Kidney (tissue), 14 donors: ENCODE results near the gene SLC49A3. TPM values are rescaled to one million over a fixed set of nuclear protein-coding genes. Genes with fewer than 3 reads are reported as not detected.

ENCODE experiments used
- DNase-seq, 5 donors: peaks; one replicate each; pipeline ENCODE4 v3.0.0-alpha.2; 2013 to 2020
- FAIRE-seq: peaks from 2 replicates; lab custom pipeline; 2012; peaks lifted over from hg19 to GRCh38; lab: Jason Lieb, UNC
- H3K27ac ChIP-seq, 2 donors: one replicate each; pipeline ENCODE4 v1.7.0; 2013; ENCODE audit warnings: low read depth in 2 of 2, low read length in 2 of 2, inconsistent platforms in 1 of 2
- H3K27me3 ChIP-seq: one replicate; pipeline ENCODE4 v1.7.1; 2013; ENCODE audit warnings: low read length, inconsistent platforms; ENCODE audit not compliant: control insufficient read depth, insufficient read depth
- H3K36me3 ChIP-seq, 3 donors: one replicate each; pipeline versions ENCODE4 v1.7.0 to v1.7.1; 2013; ENCODE audit warnings: low read length in 3 of 3, control low read depth in 1 of 3, inconsistent platforms in 1 of 3; ENCODE audit not compliant: insufficient read depth in 3 of 3, control insufficient read depth in 2 of 3
- H3K4me1 ChIP-seq, 3 donors: one replicate each; pipeline versions ENCODE4 v1.7.0 to v1.7.1; 2013; ENCODE audit warnings: low read length in 3 of 3, inconsistent platforms in 1 of 3, low read depth in 1 of 3; ENCODE audit not compliant: control insufficient read depth in 2 of 3, insufficient read depth in 2 of 3
- H3K4me3 ChIP-seq, 3 donors: one replicate each; pipeline versions ENCODE4 v1.7.0 to v1.8.1; 2013; ENCODE audit warnings: low read length in 3 of 3, control low read depth in 1 of 3, inconsistent platforms in 1 of 3
- H3K9ac ChIP-seq, 3 donors: one replicate each; pipeline versions ENCODE4 v1.7.0 to v1.7.1; 2013; ENCODE audit warnings: low read length in 3 of 3, control low read depth in 1 of 3, inconsistent platforms in 1 of 3
- H3K9me3 ChIP-seq, 3 donors: one replicate each; pipeline versions ENCODE4 v1.7.0 to v1.7.1; 2013; ENCODE audit warnings: low read length in 3 of 3, control low read depth in 1 of 3, inconsistent platforms in 1 of 3; ENCODE audit not compliant: control insufficient read depth in 2 of 3, insufficient read depth in 1 of 3
- CTCF ChIP-seq: IDR thresholded peaks from 3 replicates; pipeline ENCODE4 v1.5.1; 2012; ENCODE audit warnings: mild to moderate bottlenecking, moderate library complexity, borderline replicate concordance; ENCODE audit not compliant: insufficient read depth; ENCODE audit errors: extremely low read depth
- intact Hi-C: fragments of 100-400 bp; cut with DNase I; formaldehyde crosslinking; loops from one replicate; pipeline ENCODE4 v1.11.1; 2022
- polyA plus RNA-seq: library from polyadenylated mRNA; stranded (reverse); fragments of 350-450 nt; fragmentation: Illumina TruSeq; extraction: RNeasy Lipid Tissue Mini Kit (QIAGEN cat#74804); gene quantifications from one replicate; pipeline ENCODE4 v1.2.3, GENCODE V29; 2014; ENCODE audit warnings: low read depth, low replicate concordance; ENCODE audit not compliant: insufficient read depth
- total RNA-seq: library from RNA; stranded (reverse); fragmentation: NEBNext Ultra II Directional; extraction: Animal tissue kit (Norgen Biotek cat#: 25700); gene quantifications from one replicate; pipeline ENCODE4 v1.2.1, GENCODE V29; 2021
- donor health status: control.
- donor health status: control.
- donor health status: control.
- donor health status: control.
- donor health status: control.
- donor health status: DM: yes; HTN: yes; CAD: no.
- donor health status: Normal renal cell carcinoma (clear cell type).

Gene SLC49A3
- total and polyA plus RNA-seq, 2 donors from 2014 or later = 12.6 to 18.2 TPM

DNA sequence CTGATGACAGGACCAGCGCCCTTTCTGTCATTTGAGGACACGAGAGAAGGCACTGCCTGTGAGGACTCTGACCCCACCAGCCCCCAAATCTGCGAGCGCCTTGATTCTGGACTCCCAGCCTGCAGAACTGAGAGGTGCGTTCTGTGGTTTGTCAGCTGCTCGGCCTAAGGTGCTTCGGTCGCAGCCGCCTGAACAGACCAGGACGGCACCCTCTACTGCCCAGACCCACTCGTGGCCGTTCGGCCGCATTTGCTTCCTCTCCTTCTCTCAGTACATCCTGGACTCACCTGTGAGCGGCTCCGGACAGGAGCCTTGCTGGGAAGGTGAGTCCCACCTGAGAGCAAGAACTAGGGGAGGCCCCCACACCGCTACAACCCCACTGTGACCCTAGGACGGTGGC, 25.1 kb upstream of the SLC49A3 start:
- no peak for FAIRE-seq
- Histone ChIP-seq H3K9ac (no peak overlapping the region), H3K4me1 (peaks cover 0 to 8% (median 0%) of the 10 kb centered on the region in 3 donors), H3K4me3 (no peak overlapping the region), H3K27ac (no peak overlapping the region), H3K9me3 (no peaks in the 10 kb centered on the region), H3K27me3 (no peaks in the 10 kb centered on the region), H3K36me3 (no peaks in the 10 kb centered on the region)
- intact Hi-C loops = no loop called here
- no peak for TF ChIP-seq CTCF
- DNase-seq = no peak

GRCh38 chr4:712916-713632, 24.1 kb upstream of the SLC49A3 start:
- intact Hi-C loops = no loop called here
- Histone ChIP-seq H3K9ac (no peak overlapping the region), H3K27me3 (no peaks in the 10 kb centered on the region), H3K27ac (no peak overlapping the region), H3K4me1 (peaks cover 0 to 14% (median 0%) of the 10 kb centered on the region in 3 donors), H3K9me3 (no peaks in the 10 kb centered on the region), H3K4me3 (no peak overlapping the region), H3K36me3 (no peaks in the 10 kb centered on the region)
- no peak for FAIRE-seq
- TF ChIP-seq CTCF = no peak
- DNase-seq = no peak

DNA sequence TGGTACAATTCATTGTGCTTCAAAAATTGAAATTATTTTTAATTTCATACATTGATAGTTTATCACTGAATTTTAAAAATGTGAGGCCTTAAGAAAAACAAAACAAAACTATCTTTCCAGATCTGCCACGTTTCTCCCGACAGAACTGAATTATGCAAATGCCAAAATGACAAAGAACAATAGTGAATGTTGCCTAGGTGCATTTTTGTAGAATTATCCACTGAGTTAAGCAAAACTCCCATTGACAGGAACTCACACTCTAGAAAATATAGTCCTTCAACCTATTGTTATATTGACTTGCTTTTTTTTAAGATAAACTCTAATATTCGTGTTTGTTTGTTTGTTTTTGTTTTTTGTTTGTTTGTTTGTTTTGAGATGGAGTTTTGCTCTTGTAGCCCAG, 23.1 kb upstream of the SLC49A3 start:
- peaks cover 0 to 15% (median 0%) of the 10 kb centered on the region in 3 donors for H3K4me1 ChIP-seq
- H3K4me3 ChIP-seq = no peak overlapping the region
- no peak overlapping the region for H3K27ac ChIP-seq
- H3K27me3 ChIP-seq = no peaks in the 10 kb centered on the region
- DNase-seq (no peak), FAIRE-seq (no peak)
- no peak overlapping the region for H3K9ac ChIP-seq
- TF ChIP-seq CTCF = no peak
- H3K36me3 ChIP-seq = no peaks in the 10 kb centered on the region
- intact Hi-C loops = no loop called here
- no peaks in the 10 kb centered on the region for H3K9me3 ChIP-seq
